Ascending aorta (tissue), 2 donors: ENCODE measurements around the gene SYNJ2. TPM values are rescaled to one million over a fixed set of nuclear protein-coding genes. Genes with fewer than 3 reads are reported as not detected.
A peak's percentile ranks its signal among the peaks of the same experiment; 100 is the strongest.

Experiments
- DNase-seq, 2 donors: peaks; one replicate each; pipeline ENCODE4 v3.0.0-alpha.2; 2019; ENCODE audit warnings: low spot score in 2 of 2
- H3K27ac ChIP-seq, 2 donors: fragments of 200-600 bp; sonication (generic); one replicate each; pipeline ENCODE4 v1.5.1; 2016 to 2017; ENCODE audit warnings: mild to moderate bottlenecking in 1 of 2
- H3K27me3 ChIP-seq: fragments of 200-600 bp; sonication (generic); one replicate; pipeline ENCODE4 v1.5.1; 2017
- H3K36me3 ChIP-seq, 2 donors: fragments of 200-600 bp; sonication (generic); one replicate each; pipeline ENCODE4 v1.5.1; 2016
- H3K4me1 ChIP-seq, 2 donors: fragments of 200-600 bp; sonication (generic); one replicate each; pipeline ENCODE4 v1.5.1; 2016 to 2017; ENCODE audit warnings: mild to moderate bottlenecking in 1 of 2
- H3K4me3 ChIP-seq, 2 donors: fragments of 200-600 bp; sonication (generic); one replicate each; pipeline ENCODE4 v1.5.1; 2016 to 2017; ENCODE audit warnings: mild to moderate bottlenecking in 1 of 2
- H3K9me3 ChIP-seq, 2 donors: fragments of 200-600 bp; sonication (generic); one replicate each; pipeline ENCODE4 v1.5.1; 2016
- CTCF ChIP-seq, 3 experiments: fragments of 200-600 bp in 2 of 3; fragments of 450-650 bp in 1 of 3; sonication (generic) in 2 of 3; IDR thresholded peaks; one replicate each; pipeline ENCODE4 v1.5.1; 2016 to 2019; ENCODE audit warnings: antibody characterized with exemption in 3 of 3, mild to moderate bottlenecking in 1 of 3, moderate library complexity in 1 of 3
- intact Hi-C: fragments of 100-400 bp; cut with DNase I; formaldehyde crosslinking; loops from one replicate; pipeline ENCODE4 v1.15.1; 2023
- total RNA-seq: library from RNA; depleted of rRNA; stranded (reverse); fragments of >200 nt; gene quantifications from one replicate; pipeline ENCODE4 v1.1.0, GENCODE V29; 2016

SYNJ2 gene
- total RNA-seq, 1 donor from 2014 or later: 3.0 TPM

GRCh38 chr6:158063736-158064135, 82.1 kb downstream of the SYNJ2 start:
- H3K27ac ChIP-seq: no peak overlapping the region
- H3K4me1 ChIP-seq: peaks cover 10 to 29% of the 10 kb centered on the region in 2 donors
- peaks cover 0 to 36% of the 10 kb centered on the region in 2 donors for H3K36me3 ChIP-seq
- no peak for DNase-seq
- no peak for TF ChIP-seq CTCF (IDR thresholded peaks at IDR 0.05)
- no peak overlapping the region for H3K4me3 ChIP-seq
- H3K9me3 ChIP-seq: no peaks in the 10 kb centered on the region
- intact Hi-C loops: loop anchor here (10.0 kb wide), 1 partner anchor 419 kb away; no protein-coding TSS in a partner anchor
- no peaks in the 10 kb centered on the region for H3K27me3 ChIP-seq

GRCh38 chr6:158064725-158065251, 83.1 kb downstream of the SYNJ2 start:
- no peak overlapping the region for H3K4me3 ChIP-seq
- peaks cover 5 to 26% of the 10 kb centered on the region in 2 donors for H3K4me1 ChIP-seq
- no peak for TF ChIP-seq CTCF (IDR thresholded peaks at IDR 0.05)
- no peaks in the 10 kb centered on the region for H3K27me3 ChIP-seq
- intact Hi-C loops: loop anchor here (10.0 kb wide), 1 partner anchor 420 kb away; no protein-coding TSS in a partner anchor
- H3K27ac ChIP-seq: no peak overlapping the region
- peaks cover 0 to 39% of the 10 kb centered on the region in 2 donors for H3K36me3 ChIP-seq
- no peak for DNase-seq
- H3K9me3 ChIP-seq: no peaks in the 10 kb centered on the region

- TF ChIP-seq CTCF (IDR thresholded peaks at IDR 0.05): no peak
- no peak for DNase-seq
- peaks cover 7 to 52% of the 10 kb centered on the region in 2 donors for H3K36me3 ChIP-seq
- no peaks in the 10 kb centered on the region for H3K27me3 ChIP-seq
- H3K27ac ChIP-seq: no peak overlapping the region
- H3K9me3 ChIP-seq: no peaks in the 10 kb centered on the region
- H3K4me3 ChIP-seq: no peak overlapping the region
- H3K4me1 ChIP-seq: peaks cover 0 to 15% of the 10 kb centered on the region in 2 donors
- intact Hi-C loops: loop anchor here (10.0 kb wide), 1 partner anchor 421 kb away; no protein-coding TSS in a partner anchor
These were observed 84.6 kb downstream of the SYNJ2 start for GRCh38 chr6:158066136-158066781.

GRCh38 chr6:158067436-158068015, 85.9 kb downstream of the SYNJ2 start:
- H3K27ac ChIP-seq: peak overlapping the region in 1 of 2 donors; percentile 72
- no peak overlapping the region for H3K4me3 ChIP-seq
- peaks cover 0 to 11% of the 10 kb centered on the region in 2 donors for H3K4me1 ChIP-seq
- intact Hi-C loops: loop anchor here (2.0 to 10.0 kb wide), 2 partner anchors 27 to 423 kb away; no protein-coding TSS in a partner anchor
- peaks cover 13 to 54% of the 10 kb centered on the region in 2 donors for H3K36me3 ChIP-seq
- H3K27me3 ChIP-seq: no peaks in the 10 kb centered on the region
- no peak for DNase-seq
- no peaks in the 10 kb centered on the region for H3K9me3 ChIP-seq
- no peak for TF ChIP-seq CTCF (IDR thresholded peaks at IDR 0.05)

GRCh38 chr6:158068156-158068892, 86.7 kb downstream of the SYNJ2 start:
- Histone ChIP-seq H3K4me1 (peaks cover 0 to 11% of the 10 kb centered on the region in 2 donors), H3K27ac (peak overlapping the region; percentile 68 to 72), H3K27me3 (no peaks in the 10 kb centered on the region), H3K36me3 (peaks cover 13 to 54% of the 10 kb centered on the region in 2 donors), H3K4me3 (no peak overlapping the region), H3K9me3 (no peaks in the 10 kb centered on the region)
- intact Hi-C loops: loop anchor here (2.0 to 10.0 kb wide), 2 partner anchors 28 to 424 kb away; no protein-coding TSS in a partner anchor
- TF ChIP-seq CTCF (IDR thresholded peaks at IDR 0.05): no peak
- no peak for DNase-seq
